ENCODE data around the gene MBNL1. TPM values are rescaled to one million over a fixed set of nuclear protein-coding genes. Genes with fewer than 3 reads are reported as not detected.

The MBNL1 gene
- total and polyA plus RNA-seq, 11 donors = 46.8 to 416 (median 189) TPM

DNA sequence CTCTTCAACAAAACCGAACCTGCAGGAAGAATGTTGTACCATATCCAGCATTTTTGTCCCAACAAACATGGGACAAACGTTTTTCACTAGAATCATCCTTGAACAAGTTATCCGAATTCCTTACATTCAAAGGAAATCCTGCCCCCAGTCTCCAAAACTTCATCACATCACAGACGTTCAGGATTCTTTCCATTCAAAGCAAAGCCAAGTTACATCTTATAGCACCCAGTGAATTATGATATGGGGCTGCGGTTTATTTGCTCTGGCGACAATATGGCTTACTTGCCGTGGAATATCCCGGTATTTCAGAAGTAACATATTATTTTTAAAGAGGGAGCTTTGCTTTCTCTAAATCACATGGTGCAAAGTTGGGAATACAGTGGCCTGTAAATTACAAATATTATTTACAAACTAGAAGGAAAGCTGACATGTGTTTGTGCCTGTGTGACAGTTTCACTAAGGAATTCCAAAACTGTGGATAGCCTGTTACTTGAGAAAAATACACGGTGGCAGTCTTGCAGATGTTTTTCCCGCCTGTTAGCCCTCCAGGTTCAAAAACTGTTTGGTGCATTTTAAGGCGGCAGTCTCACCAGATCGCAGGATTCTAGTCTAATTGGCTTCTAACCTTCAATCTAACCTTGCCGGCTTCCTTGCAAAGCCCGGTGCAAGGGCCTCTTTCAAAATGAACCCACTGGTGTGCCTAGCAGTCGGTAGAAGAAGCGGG lies 736 bp upstream of the MBNL1 start:
- WGBS, 4 donors = 9 to 13% (median 12%) methylated on average over 16 of the region's 16 CpGs
- H3K4me1 ChIP-seq = peaks cover 12 to 64% (median 42%) of the 10 kb centered on the region in 12 donors
- H3K36me3 ChIP-seq = no peaks in the 10 kb centered on the region
- ATAC-seq (no peak), DNase-seq (no peak)
- intact Hi-C loops (cut with DNase I) = loop anchor here in 9 of 10 donors (2.0 to 10.0 kb wide), 14 partner anchors 31 to 177 kb away; no protein-coding TSS in a partner anchor
- no peaks in the 10 kb centered on the region for H3K9me3 ChIP-seq
- TF ChIP-seq, protein P1, sequence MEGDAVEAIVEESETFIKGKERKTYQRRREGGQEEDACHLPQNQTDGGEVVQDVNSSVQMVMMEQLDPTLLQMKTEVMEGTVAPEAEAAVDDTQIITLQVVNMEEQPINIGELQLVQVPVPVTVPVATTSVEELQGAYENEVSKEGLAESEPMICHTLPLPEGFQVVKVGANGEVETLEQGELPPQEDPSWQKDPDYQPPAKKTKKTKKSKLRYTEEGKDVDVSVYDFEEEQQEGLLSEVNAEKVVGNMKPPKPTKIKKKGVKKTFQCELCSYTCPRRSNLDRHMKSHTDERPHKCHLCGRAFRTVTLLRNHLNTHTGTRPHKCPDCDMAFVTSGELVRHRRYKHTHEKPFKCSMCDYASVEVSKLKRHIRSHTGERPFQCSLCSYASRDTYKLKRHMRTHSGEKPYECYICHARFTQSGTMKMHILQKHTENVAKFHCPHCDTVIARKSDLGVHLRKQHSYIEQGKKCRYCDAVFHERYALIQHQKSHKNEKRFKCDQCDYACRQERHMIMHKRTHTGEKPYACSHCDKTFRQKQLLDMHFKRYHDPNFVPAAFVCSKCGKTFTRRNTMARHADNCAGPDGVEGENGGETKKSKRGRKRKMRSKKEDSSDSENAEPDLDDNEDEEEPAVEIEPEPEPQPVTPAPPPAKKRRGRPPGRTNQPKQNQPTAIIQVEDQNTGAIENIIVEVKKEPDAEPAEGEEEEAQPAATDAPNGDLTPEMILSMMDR (IDR thresholded peaks at IDR 0.05) = no peak
- TF ChIP-seq POLR2A (IDR thresholded peaks at IDR 0.05) = no peak
- H3K27ac ChIP-seq = peak overlapping the region; percentile 92 to 100 (median 99)
- peak overlapping the region; percentile 66 to 93 (median 84) for H3K4me3 ChIP-seq
- no peaks in the 10 kb centered on the region for H3K27me3 ChIP-seq

DNA sequence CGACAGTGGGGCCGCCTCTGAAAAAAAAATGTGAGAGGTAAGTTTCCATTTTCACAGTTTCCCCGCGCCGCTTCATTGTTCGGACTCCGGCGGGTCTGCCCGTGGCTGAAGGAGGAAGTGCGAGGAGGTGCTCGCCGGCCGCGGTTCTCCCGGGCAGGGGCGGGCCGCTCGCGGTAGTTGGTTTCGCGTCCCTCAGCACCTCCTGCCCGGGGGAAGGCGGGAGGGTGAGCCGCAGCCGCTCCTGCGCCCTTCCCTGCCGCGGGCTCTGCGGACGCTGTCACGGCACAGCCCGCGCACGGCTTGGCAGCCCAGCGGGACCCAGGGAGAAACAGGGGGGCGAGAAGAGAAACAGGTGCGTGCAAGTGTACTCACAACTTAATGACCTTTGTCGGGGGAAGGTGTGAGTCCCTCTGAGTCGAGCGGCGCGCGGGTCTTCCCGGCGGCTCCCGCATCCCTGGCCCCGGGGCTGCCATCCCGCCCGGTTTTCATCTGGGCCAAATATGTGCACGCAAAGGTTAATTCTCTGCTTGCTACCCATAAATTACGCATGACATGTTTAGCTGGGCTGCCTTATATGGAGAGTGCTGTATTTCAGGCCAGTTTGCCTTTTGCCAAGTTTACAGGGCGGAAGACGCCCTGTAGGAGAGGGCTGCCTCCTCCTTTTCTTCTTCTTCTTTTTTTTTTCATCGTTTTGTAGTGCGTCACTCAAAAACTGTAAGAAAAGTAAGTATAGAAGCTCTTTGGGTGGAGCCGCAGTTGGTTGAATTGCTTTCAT lies 514 bp downstream of the MBNL1 start:
- 0 to 1% (median 0%) methylated on average over 28 to 56 of the region's 56 CpGs for WGBS, 4 donors
- Histone ChIP-seq H3K27me3 (no peaks in the 10 kb centered on the region), H3K4me3 (peak overlapping the region; percentile 66 to 93 (median 84)), H3K9me3 (no peaks in the 10 kb centered on the region), H3K36me3 (no peaks in the 10 kb centered on the region), H3K27ac (peak overlapping the region; percentile 92 to 100 (median 99)), H3K4me1 (peaks cover 14 to 72% (median 51%) of the 10 kb centered on the region in 12 donors)
- TF ChIP-seq, protein P1 (IDR thresholded peaks at IDR 0.05) = no peak
- peak in 1 of 2 donors; percentile 59 for TF ChIP-seq POLR2A (IDR thresholded peaks at IDR 0.05)
- intact Hi-C loops (cut with DNase I) = loop anchor here in 9 of 10 donors (2.0 to 10.0 kb wide), 14 partner anchors 30 to 176 kb away; no protein-coding TSS in a partner anchor
- ATAC-seq (peak; percentile 78 to 79 (median 79)), DNase-seq (peak; percentile 66 to 88 (median 79))

DNA sequence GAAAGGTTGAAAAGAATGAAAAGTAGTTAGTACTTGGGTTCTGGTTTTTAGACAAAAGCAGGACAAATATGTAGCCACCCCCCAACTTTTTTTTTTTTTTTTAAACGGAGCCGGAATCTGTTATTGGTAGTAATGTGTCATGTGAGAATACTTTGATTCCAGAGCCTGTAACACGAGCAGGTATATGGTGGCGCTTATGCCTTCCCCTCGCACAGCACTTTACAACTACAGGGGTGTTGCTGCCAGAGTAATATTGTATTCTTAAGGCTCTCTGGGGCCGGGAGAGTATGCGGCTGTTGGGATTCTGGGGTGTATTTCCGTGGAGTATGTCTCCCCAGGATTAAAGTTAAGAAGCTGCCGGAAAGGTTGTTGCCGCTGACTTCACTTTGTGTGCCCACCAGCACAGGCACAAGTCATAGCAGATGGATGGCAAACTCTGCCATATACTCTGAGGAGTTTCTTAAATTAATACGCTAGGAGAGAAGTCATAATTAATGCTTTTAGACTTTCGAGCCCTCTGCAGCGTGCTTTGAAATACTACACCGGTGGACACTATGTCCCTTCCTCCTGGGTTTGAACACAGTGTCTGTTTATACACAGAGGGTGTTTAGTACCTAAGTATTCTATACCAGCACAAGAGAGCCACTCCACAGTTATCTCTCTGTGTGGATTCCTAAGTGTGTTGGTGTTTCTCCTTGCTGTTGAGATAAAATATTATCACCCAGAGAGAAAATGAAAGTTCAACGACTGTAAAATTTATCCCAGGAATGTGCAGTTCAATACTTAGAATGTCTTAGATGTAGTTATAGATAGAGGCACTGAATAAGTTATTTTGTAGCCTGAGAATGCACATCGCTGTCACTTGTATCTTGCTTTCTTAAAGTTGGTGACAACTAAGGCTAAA lies 1.4 kb downstream of the MBNL1 start:
- peak overlapping the region; percentile 92 to 100 (median 99) for H3K27ac ChIP-seq
- intact Hi-C loops (cut with DNase I) = loop anchor here in 9 of 10 donors (2.0 to 10.0 kb wide), 16 partner anchors 29 to 175 kb away; no protein-coding TSS in a partner anchor
- peak overlapping the region; percentile 66 to 93 (median 84) for H3K4me3 ChIP-seq
- no peaks in the 10 kb centered on the region for H3K27me3 ChIP-seq
- ATAC-seq (peak; percentile 30 to 64 (median 42)), DNase-seq (peak in 4 of 5 donors; percentile 28 to 51 (median 32))
- H3K4me1 ChIP-seq = peaks cover 14 to 74% (median 57%) of the 10 kb centered on the region in 12 donors
- TF ChIP-seq POLR2A (IDR thresholded peaks at IDR 0.05) = no peak
- TF ChIP-seq, protein P1 (IDR thresholded peaks at IDR 0.05) = no peak
- no peaks in the 10 kb centered on the region for H3K9me3 ChIP-seq
- no peaks in the 10 kb centered on the region for H3K36me3 ChIP-seq
- WGBS, 4 donors = 0 to 2% (median 0%) methylated on average over 16 of the region's 16 CpGs
